Kidney capillary endothelial cell (primary cell): ENCODE data around the gene IL22.

Experiments used
- DNase-seq: peaks from one replicate; pipeline ENCODE4 v3.0.0-alpha.2; 2018; ENCODE audit warnings: low spot score

IL22 gene, protein sequence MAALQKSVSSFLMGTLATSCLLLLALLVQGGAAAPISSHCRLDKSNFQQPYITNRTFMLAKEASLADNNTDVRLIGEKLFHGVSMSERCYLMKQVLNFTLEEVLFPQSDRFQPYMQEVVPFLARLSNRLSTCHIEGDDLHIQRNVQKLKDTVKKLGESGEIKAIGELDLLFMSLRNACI

GRCh38 chr12:68253504-68253903 lies at the start of gene IL22:
IL22 (minus strand) TSS chr12:68253604; CDS start chr12:68253448, 156 bp downstream.
- DNase-seq: no peak

GRCh38 chr12:68297929-68298328 lies 44.5 kb upstream of the IL22 start:
- DNase-seq: no peak

DNA sequence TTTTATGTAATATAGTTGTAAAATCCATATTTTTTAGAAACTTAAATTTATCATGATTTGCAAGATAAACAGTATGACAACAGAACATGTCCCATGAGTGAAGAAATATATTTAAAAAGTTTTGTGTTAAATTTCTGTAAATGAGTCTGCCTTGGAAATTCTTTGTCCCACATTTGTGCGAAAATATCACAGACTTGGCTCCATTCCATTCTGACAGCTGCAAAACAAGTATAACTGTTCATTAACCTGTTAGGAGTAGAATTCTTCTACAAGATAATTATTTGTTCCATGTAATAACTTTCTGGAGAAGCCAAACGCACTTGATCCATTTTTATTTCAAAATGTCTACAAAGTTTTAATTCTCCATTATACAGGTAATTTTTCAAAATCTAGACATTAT lies 40.8 kb upstream of the IL22 start:
- no peak for DNase-seq

GRCh38 chr12:68293347-68293746 lies 39.9 kb upstream of the IL22 start:
- DNase-seq: no peak

DNA sequence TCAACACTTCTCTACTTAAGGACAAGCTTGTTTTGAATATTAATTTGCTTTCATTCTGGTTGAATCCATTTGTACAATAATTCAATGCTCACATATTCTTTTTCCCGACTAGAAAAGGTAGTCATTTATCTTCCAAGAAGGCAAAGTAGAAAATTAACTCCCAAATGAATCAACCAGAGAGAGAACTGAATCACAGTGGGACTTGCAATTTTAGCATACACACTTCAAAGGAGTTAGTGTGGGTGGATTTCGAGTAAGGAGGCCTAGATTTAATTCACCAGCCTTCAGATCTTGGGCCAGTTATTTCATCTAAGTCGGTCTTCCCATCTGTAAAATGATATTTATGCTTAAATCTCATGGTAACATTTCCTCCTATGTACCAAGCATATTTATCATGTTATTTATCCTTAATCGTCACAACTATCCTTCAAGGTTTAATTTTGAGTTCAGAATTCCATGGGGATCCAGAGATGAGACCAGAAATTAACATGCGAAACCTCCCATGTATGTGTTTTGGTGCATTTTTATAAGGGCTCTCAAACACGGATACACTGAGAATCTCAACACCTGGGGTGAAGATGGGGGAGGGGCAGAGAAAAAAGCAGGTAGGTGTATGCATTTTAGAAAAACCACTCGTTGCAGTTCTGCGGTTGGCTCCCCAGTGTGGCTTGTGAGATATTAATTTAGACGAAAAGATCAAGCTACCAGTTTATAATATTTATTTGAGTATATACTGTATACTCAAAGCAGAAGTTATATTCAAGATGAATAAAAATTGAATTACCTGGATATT lies 38.9 kb upstream of the IL22 start:
- no peak for DNase-seq

GRCh38 chr12:68291396-68292036 lies 38.1 kb upstream of the IL22 start:
- DNase-seq: no peak

DNA sequence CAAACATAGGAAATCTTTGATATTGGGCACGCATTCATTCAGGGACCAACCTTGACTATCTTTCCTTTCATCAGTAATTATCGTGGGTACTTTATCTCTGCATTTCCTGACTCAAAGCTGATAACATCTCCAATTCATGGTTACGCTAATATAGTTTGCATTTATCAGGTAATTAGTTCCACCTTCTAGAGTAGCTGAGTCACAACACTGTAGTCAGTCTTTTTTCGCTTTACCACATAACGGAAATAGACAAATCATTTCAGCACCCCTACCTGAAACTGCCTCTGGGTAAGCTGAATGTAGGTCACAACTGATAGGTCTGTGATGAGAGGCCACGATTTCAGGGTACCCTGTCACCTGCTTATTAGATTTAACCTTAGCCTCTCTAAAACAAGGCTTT lies 36.7 kb upstream of the IL22 start:
- DNase-seq: no peak

- no peak for DNase-seq
These were observed 33.7 kb upstream of the IL22 start for GRCh38 chr12:68287106-68287505.

- DNase-seq: no peak
These were observed 33.0 kb upstream of the IL22 start for GRCh38 chr12:68286396-68286795.

DNA sequence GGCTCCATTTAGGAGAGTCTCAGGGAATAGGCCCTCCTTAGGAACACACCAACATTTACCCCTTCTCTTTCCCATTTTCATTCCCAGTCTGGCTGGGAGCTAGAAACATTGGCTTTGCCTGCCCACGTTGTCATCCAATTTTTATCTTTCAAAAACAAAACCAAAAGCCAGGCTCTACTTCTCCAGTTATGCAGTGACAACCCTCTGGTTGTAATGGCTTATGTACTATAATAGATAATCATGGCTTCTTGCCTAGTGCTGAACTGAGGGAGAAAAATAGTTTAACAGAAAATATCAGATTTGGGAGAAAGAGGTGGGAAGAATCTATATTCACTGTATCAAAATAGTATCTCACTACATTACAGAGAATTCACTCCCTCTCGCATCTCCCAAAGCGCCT lies 32.1 kb upstream of the IL22 start:
- DNase-seq: no peak

- no peak for DNase-seq
These were observed 28.1 kb upstream of the IL22 start for GRCh38 chr12:68281322-68282077.

DNA sequence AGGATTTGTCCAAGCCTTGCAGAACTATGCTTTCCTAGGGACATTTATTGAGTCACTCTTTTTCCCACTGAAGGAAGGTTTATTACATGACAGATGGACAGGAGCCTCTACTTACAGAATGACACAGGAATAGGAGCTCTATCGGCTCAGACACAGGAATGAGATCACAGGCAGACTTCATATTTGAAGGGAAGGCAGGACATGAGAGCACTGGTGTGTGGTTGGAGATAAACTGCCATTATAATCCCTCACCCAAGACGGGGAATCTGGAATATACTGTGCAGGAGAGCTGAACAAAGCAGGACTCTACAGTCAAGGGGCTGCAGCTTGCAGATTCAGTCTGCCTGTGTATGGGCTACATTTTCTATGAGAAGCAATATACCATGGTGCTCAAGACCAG lies 26.8 kb upstream of the IL22 start:
- no peak for DNase-seq

DNA sequence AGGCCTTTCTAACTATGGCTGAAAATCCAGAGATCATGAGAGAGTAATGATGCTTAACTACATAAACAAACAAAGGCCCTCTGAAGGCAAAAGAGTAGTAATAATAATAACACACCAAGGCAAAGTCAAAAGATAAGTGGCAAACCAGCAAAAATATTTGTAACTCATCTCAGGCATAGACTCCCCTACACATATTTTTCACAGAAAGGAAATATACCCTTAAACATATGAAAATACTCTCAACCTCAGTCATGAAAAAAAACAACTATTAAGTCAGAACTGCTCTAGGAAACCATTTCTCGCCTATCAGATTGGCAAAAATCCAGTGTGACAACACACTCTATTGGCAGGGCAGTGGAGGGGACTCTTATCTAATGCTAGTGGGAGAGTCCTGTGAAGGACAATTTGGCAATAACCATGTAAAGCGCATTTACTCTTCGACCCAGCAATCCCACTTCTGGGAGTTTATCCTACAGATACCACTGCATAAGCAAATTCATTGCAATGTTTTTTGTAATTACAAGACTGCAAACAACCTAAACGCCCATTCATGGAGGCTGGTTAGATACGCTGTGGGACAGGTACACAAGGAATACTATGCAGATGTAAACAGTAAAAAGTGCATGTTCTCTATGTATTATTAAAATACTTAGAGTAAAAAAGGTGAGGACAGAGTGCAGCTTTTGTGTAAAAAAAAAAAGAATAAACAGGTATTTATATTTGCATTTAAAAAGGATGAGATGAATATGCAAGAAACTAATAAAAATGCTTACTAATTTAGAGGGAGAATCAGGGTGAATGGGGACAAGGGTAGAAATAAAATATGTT lies 26.0 kb upstream of the IL22 start:
- DNase-seq: no peak

DNA sequence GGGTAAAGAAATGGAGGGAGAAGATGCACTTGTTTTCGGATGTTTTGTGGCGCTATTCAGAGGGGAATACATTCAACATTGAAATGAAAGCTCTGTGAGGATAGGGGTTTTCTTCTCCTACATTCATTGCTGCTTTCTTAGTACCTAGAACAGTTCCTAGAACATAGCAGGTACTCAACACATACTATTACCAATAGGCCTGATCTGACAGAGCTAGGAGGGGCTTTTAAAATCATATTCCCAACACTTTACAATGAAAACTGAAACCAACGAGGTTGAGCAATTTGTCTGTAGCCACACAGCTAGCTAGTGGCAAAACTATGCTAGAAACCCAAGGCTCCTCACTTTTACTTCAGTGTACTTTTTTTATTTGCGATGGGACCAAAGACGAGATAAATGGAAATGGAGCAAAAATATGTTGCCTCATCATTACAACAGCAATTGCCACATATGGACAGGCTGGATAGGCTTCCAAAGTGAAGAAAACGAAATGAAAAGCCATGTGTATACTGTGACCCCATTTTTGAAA lies 23.1 kb upstream of the IL22 start:
- DNase-seq: no peak

DNA sequence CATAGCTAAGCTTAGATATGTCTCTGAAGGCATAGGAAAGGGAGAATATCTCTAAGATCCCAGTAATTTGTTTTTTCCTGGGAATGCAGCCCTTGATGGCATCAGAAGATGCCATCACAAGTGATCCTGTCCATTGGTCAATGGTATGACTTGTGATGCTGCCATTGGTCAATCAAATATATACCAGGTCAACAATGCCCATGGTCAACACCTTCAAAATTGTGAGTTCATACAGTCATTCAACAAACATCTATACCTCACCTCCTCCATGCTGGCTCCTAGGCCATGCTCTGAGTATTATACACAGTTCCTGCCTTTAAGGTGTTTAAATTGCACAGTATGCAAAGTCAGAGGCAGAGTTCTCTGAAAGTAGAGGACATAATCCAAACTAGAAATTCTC lies 19.3 kb upstream of the IL22 start:
- DNase-seq: no peak

DNA sequence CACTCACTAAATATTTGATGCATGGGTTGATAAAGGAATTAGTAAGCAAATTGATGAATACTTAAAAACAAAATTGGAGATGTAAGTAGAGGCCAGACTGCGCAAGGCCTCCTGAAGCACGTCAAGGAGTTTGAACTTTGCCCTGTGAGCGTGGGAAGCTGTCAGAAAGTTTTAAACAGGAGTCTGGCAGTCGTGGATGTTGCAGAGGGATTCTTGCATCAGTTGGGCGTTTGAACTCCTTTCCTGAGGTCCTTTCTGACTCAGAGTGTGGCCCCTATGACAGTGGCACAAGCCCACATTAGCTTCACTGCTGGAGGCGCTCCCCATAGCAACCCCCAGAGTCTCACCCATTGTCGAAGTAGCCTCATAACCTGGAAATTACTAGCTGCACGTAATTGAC lies 17.9 kb upstream of the IL22 start:
- no peak for DNase-seq

GRCh38 chr12:68270358-68270757 lies 17.0 kb upstream of the IL22 start:
- DNase-seq: no peak

DNA sequence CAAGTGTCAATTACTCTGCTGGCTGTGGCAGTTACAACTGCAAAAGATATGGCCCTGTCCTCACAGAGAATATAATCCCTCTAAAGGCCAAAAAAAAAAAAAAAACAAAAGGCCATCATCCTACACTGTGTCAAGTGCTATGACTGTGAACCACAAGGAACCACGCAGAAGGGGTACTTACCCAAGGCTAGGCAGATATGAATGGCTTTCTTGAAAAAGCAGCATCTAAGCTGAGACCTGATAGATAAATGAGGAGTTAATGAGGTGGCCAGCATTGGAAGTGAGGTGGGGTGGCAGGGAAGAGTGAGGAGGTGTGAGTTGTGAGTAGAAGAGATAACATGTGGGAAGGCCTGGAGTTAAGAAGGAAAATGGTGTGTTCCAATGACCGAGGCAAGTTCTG lies 16.4 kb upstream of the IL22 start:
- DNase-seq: no peak

DNA sequence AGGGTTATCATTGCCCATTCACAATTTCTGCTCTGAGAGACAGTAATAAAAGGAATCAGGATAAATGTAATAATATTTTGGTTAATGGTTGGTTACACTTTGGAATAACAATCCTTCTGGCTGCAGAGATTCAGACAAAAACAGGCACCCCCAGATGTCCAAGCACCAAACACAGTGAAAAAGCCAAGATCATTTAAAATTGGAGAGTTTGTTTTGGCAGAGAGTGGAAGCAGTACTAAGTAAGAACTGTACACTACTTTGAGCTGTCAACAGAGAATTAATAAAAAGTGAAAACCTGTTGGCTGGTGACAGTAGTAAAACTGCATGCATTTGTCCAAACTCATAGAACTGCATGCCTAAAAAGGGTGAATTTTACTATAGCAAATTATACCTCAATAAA lies 15.6 kb upstream of the IL22 start:
- no peak for DNase-seq

DNA sequence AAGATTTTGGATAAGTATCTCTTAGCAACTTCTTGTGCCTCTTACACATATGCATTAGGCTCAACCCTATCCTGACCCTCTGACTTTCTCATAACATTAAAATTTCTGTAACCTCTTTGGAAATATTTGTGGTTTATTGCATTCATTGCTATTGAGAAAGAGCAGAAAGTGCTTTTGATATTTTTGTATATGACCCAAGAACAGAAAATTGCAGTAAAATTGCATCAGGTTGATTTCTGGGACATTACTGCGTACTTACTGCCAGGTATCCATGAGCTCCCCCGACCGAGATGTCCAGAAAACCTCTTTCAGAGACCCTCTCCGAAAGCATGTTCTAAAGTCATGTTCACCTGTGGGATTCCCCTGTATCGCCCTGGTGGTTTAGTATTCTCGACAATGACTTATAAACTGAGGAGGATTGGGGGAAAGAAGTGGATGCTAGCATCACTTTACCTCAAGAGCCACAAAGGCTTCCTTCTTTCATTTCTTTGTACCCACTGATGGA lies 14.5 kb upstream of the IL22 start:
- no peak for DNase-seq

GRCh38 chr12:68264857-68265256 lies 11.5 kb upstream of the IL22 start:
- DNase-seq: no peak
